ENCODE measurements around the gene CLCN3. TPM values are rescaled to one million over a fixed set of nuclear protein-coding genes. Genes with fewer than 3 reads are reported as not detected.

Gene CLCN3
- total and polyA plus RNA-seq, 10 of the 15 experiments (the other 5 are each of a cell fraction or from before 2014, with no cell fraction given) = 4.0 to 22.8 (median 11.8) TPM

- no TSS peak for BruUV-seq (replicated peaks)
- Histone ChIP-seq H2AFZ (ENCODE audit: control insufficient read depth, low read depth, low read length) (no peak overlapping the region), H3K36me3 (ENCODE audit: control insufficient read depth in 2 of 2, insufficient read depth in 2 of 2, low read length in 1 of 2) (peaks cover 0 to 7% of the 10 kb centered on the region in 2 experiments; a peak in 2 of 4 replicates), H4K20me1 (ENCODE audit: control insufficient read depth, insufficient read depth) (no peaks in the 10 kb centered on the region), H3K4me3 (no peak overlapping the region), H3K4me2 (ENCODE audit: control insufficient read depth, insufficient read depth) (no peak overlapping the region), H3K9ac (ENCODE audit: control insufficient read depth, insufficient read depth, low read length) (no peak overlapping the region), H3K27ac (ENCODE audit: control insufficient read depth, insufficient read depth) (no peak overlapping the region), H3K4me1 (ENCODE audit: control insufficient read depth, insufficient read depth, low read length) (no peaks in the 10 kb centered on the region), H3K27me3 (replicated peaks in 1 of 2; ENCODE audit: control insufficient read depth in 2 of 2, insufficient read depth in 2 of 2, low read length in 1 of 2) (no peaks in the 10 kb centered on the region), H3K79me2 (ENCODE audit: control insufficient read depth, insufficient read depth, low read length) (no peaks in the 10 kb centered on the region; the same call in none of the 2 replicates), H3K9me3 (replicated peaks; ENCODE audit: control insufficient read depth, insufficient read depth, low read length) (no peaks in the 10 kb centered on the region)
- ATAC-seq (no peak), DNase-seq (ENCODE audit: low read depth, low spot score) (no peak), FAIRE-seq (no peak)
- ChIA-PET RAD21 (ENCODE audit: unreplicated experiment) (interaction anchor here (0.8 kb wide), 1 partner anchor 9 kb away, joined by 4 read pairs; no protein-coding TSS in a partner anchor), CTCF (interaction anchor here (1.3 to 4.0 kb wide), 3 partner anchors 12 to 28 kb away, joined by 3 to 12 read pairs (median 9); partner anchors contain the start of gene NEK1), POLR2A (interaction anchor here (0.5 to 1.6 kb wide), 4 partner anchors 15 to 83 kb away, joined by 3 to 5 read pairs (median 3); no protein-coding TSS in a partner anchor), SMC1A (ENCODE audit: uncharacterized antibody, unreplicated experiment) (interaction anchor here (0.5 kb wide), 1 partner anchor 62 kb away, joined by 3 read pairs; no protein-coding TSS in a partner anchor)
- in situ Hi-C loops (cut with MboI) = no loop called here
- intact Hi-C loops (cut with micrococcal nuclease; ENCODE audit: unreplicated experiment) = no loop called here
- TF ChIP-seq JUNB (IDR thresholded peaks at IDR 0.05) = no peak
- TF ChIP-seq NRF1 (conservative IDR thresholded peaks at IDR 0.05; ENCODE audit: low read depth, low read length) = no peak
- no peak for TF ChIP-seq MEF2B (IDR thresholded peaks at IDR 0.05; ENCODE audit: partially characterized antibody, poor library complexity, severe bottlenecking)
- no peak for TF ChIP-seq CBX3 (IDR thresholded peaks at IDR 0.05; ENCODE audit: borderline replicate concordance, low read depth)
- TF ChIP-seq ZNF217 (IDR thresholded peaks at IDR 0.05) = no peak
- no peak for TF ChIP-seq E2F8 (IDR thresholded peaks at IDR 0.05; ENCODE audit: low read depth, partially characterized antibody)
- no peak for TF ChIP-seq MEF2A (IDR thresholded peaks at IDR 0.05; ENCODE audit: insufficient read depth, low read depth, low read length)
- TF ChIP-seq TBL1XR1 (IDR thresholded peaks at IDR 0.05; ENCODE audit: low read depth, low read length) = no peak
- no peak for TF ChIP-seq BACH1 (IDR thresholded peaks at IDR 0.05; ENCODE audit: borderline replicate concordance)
- TF ChIP-seq E4F1 (IDR thresholded peaks at IDR 0.05; ENCODE audit: borderline replicate concordance, partially characterized antibody) = no peak
- TF ChIP-seq MAX (IDR thresholded peaks at IDR 0.05; ENCODE audit: low read depth, low read length) = no peak
- no peak for TF ChIP-seq RFX5 (IDR thresholded peaks at IDR 0.05; ENCODE audit: low read depth, low read length)
- TF ChIP-seq EED (IDR thresholded peaks at IDR 0.05; ENCODE audit: low read depth) = no peak
- TF ChIP-seq SMC3 (IDR thresholded peaks at IDR 0.05; ENCODE audit: borderline replicate concordance, low read length) = no peak
These were observed 20.0 kb downstream of the CLCN3 start for GRCh38 chr4:169640261-169640870.
